Keratinocyte (primary cell): Measurements from ENCODE around the gene CYP19A1. TPM values are rescaled to one million over a fixed set of nuclear protein-coding genes. Genes with fewer than 3 reads are reported as not detected.

Experiments used
- DNase-seq: peaks from one replicate; pipeline ENCODE4 v3.0.0-alpha.2; 2011; ENCODE audit warnings: low read depth, missing footprints, low spot score
- FAIRE-seq: peaks from 2 replicates; lab custom pipeline; 2011; peaks lifted over from hg19 to GRCh38; lab: Jason Lieb, UNC
- H2AFZ ChIP-seq: 2 replicates; pipeline ENCODE4 v1.6.0; 2012; ENCODE audit warnings: low read length, control low read depth, inconsistent platforms; ENCODE audit not compliant: control insufficient read depth
- H3K27ac ChIP-seq: 2 replicates; pipeline ENCODE4 v1.5.1; 2011; ENCODE audit warnings: low read length; ENCODE audit not compliant: control insufficient read depth, insufficient read depth
- H3K27me3 ChIP-seq: 3 replicates; pipeline ENCODE4 v1.6.0; 2011; ENCODE audit warnings: low read length; ENCODE audit not compliant: control insufficient read depth, insufficient read depth; ENCODE audit errors: extremely low read depth
- H3K36me3 ChIP-seq, 2 experiments: 2 replicates in 1 of 2; 3 replicates in 1 of 2; pipeline ENCODE4 v1.5.1; 2011; ENCODE audit warnings: low read length in 2 of 2, mild to moderate bottlenecking in 1 of 2; ENCODE audit not compliant: control insufficient read depth in 2 of 2, insufficient read depth in 2 of 2; ENCODE audit errors: extremely low read depth in 1 of 2
- H3K4me1 ChIP-seq: 3 replicates; pipeline ENCODE4 v1.5.1; 2011; ENCODE audit warnings: low read length; ENCODE audit not compliant: control insufficient read depth, insufficient read depth; ENCODE audit errors: extremely low read depth
- H3K4me2 ChIP-seq: 3 replicates; pipeline ENCODE4 v1.6.0; 2011; ENCODE audit warnings: low read depth, low read length; ENCODE audit not compliant: control insufficient read depth, insufficient read depth; ENCODE audit errors: extremely low read depth
- H3K4me3 ChIP-seq, 3 experiments: fragments of 200-600 bp in 1 of 3; sonication (generic) in 1 of 3; 2 replicates in 2 of 3; 3 replicates in 1 of 3; pipeline ENCODE4 v1.5.1; 2011 to 2016; ENCODE audit warnings: low read length in 3 of 3, mild to moderate bottlenecking in 3 of 3, control low read depth in 2 of 3, inconsistent platforms in 1 of 3, low read depth in 1 of 3, mixed read lengths in 1 of 3, mixed run types in 1 of 3, moderate library complexity in 1 of 3; ENCODE audit not compliant: control insufficient read depth in 2 of 3, insufficient read depth in 2 of 3; ENCODE audit errors: extremely low read depth in 1 of 3
- H3K79me2 ChIP-seq: 2 replicates; pipeline ENCODE4 v1.6.0; 2012; ENCODE audit warnings: low read length; ENCODE audit not compliant: control insufficient read depth, insufficient read depth
- H3K9ac ChIP-seq: 3 replicates; pipeline ENCODE4 v1.6.0; 2011; ENCODE audit warnings: low read length; ENCODE audit not compliant: control insufficient read depth, insufficient read depth; ENCODE audit errors: extremely low read depth
- H3K9me1 ChIP-seq: 3 replicates; pipeline ENCODE4 v1.6.0; 2011; ENCODE audit warnings: low read length; ENCODE audit not compliant: control insufficient read depth, insufficient read depth; ENCODE audit errors: extremely low read depth
- H3K9me3 ChIP-seq: 2 replicates; pipeline ENCODE4 v1.5.1; 2012; ENCODE audit warnings: low read depth, low read length; ENCODE audit not compliant: control insufficient read depth
- H4K20me1 ChIP-seq: 3 replicates; pipeline ENCODE4 v1.6.0; 2011; ENCODE audit warnings: low read length; ENCODE audit not compliant: control insufficient read depth, insufficient read depth; ENCODE audit errors: extremely low read depth
- CTCF ChIP-seq, 3 experiments: IDR thresholded peaks in 1 of 3; conservative IDR thresholded peaks in 1 of 3; optimal IDR thresholded peaks in 1 of 3; 2 replicates in 2 of 3; 3 replicates in 1 of 3; pipeline versions ENCODE3 to v1.5.1; 2011; ENCODE audit warnings: low read length in 3 of 3, mild to moderate bottlenecking in 3 of 3, moderate library complexity in 2 of 3, control low read depth in 1 of 3, inconsistent platforms in 1 of 3; ENCODE audit not compliant: insufficient read depth in 2 of 3; ENCODE audit errors: extremely low read depth in 1 of 3
- EZH2 ChIP-seq: IDR thresholded peaks from one replicate; pipeline ENCODE4 v1.6.1; 2012; ENCODE audit warnings: inconsistent platforms, mild to moderate bottlenecking, low read length, moderate library complexity
- dilution Hi-C: fragments of 300-500 bp; cut with MboI; formaldehyde crosslinking; loops from one replicate; pipeline ENCODE4 v1.7.0; 2020; ENCODE audit warnings: low sequenced_read_pairs; ENCODE audit not compliant: extremely low pct_ligation_motif_present
- polyA plus RNA-seq, 5 experiments: library from polyadenylated mRNA; depleted of rRNA in 3 of 5; stranded (reverse) in 3 of 5; stranded (forward) in 1 of 5; unstranded in 1 of 5; fragments of >200 nt; gene quantifications; 1 replicate in 1 of 5; 2 replicates in 3 of 5; 3 replicates in 1 of 5; pipeline versions ENCODE4 v1.2.1 to v1.2.3, GENCODE V29; 2011 to 2012; ENCODE audit warnings: missing spikeins in 2 of 5, low read depth in 1 of 5, low replicate concordance in 1 of 5

CYP19A1 gene
- polyA plus RNA-seq, 1 donor (not counting 4 experiments of a cell fraction or from before 2014, with no cell fraction given): not detected

- H3K79me2 ChIP-seq: no peaks in the 10 kb centered on the region
- H3K27ac ChIP-seq: no peak overlapping the region
- H3K9ac ChIP-seq: no peak overlapping the region
- no peaks in the 10 kb centered on the region for H4K20me1 ChIP-seq
- H3K36me3 ChIP-seq: no peaks in the 10 kb centered on the region
- TF ChIP-seq EZH2 (no peak), CTCF (optimal IDR thresholded peaks at IDR 0.05 in 1 of 3, IDR thresholded peaks at IDR 0.05 in 1 of 3, conservative IDR thresholded peaks at IDR 0.05 in 1 of 3; ENCODE audit: extremely low read depth in 1 of 3, insufficient read depth in 2 of 3, low read length in 3 of 3) (no peak)
- H2AFZ ChIP-seq: no peak overlapping the region
- H3K9me1 ChIP-seq: no peaks in the 10 kb centered on the region
- DNase-seq (no peak), FAIRE-seq (no peak)
- H3K9me3 ChIP-seq: no peaks in the 10 kb centered on the region
- H3K27me3 ChIP-seq: no peaks in the 10 kb centered on the region
- H3K4me3 ChIP-seq: no peak overlapping the region
- H3K4me2 ChIP-seq: no peak overlapping the region
- dilution Hi-C loops: no loop called here
- no peaks in the 10 kb centered on the region for H3K4me1 ChIP-seq
Observed at GRCh38 chr15:51386960-51387698, 48.7 kb upstream of the CYP19A1 start.

- Histone ChIP-seq H3K27me3 (no peaks in the 10 kb centered on the region), H3K4me2 (no peak overlapping the region), H2AFZ (no peak overlapping the region), H3K4me1 (no peaks in the 10 kb centered on the region), H3K9me1 (no peaks in the 10 kb centered on the region), H3K36me3 (no peaks in the 10 kb centered on the region), H4K20me1 (no peaks in the 10 kb centered on the region), H3K9me3 (no peaks in the 10 kb centered on the region), H3K79me2 (no peaks in the 10 kb centered on the region), H3K9ac (no peak overlapping the region), H3K4me3 (no peak overlapping the region), H3K27ac (no peak overlapping the region)
- no peak for TF ChIP-seq EZH2
- TF ChIP-seq CTCF (optimal IDR thresholded peaks at IDR 0.05 in 1 of 3, IDR thresholded peaks at IDR 0.05 in 1 of 3, conservative IDR thresholded peaks at IDR 0.05 in 1 of 3; ENCODE audit: extremely low read depth in 1 of 3, insufficient read depth in 2 of 3, low read length in 3 of 3): no peak
- FAIRE-seq: no peak
- dilution Hi-C loops: no loop called here
- no peak for DNase-seq
Observed at GRCh38 chr15:51386486-51386885, 48.1 kb upstream of the CYP19A1 start.
